ENCODE results near the gene DPF3.

- TF ChIP-seq, protein P1, sequence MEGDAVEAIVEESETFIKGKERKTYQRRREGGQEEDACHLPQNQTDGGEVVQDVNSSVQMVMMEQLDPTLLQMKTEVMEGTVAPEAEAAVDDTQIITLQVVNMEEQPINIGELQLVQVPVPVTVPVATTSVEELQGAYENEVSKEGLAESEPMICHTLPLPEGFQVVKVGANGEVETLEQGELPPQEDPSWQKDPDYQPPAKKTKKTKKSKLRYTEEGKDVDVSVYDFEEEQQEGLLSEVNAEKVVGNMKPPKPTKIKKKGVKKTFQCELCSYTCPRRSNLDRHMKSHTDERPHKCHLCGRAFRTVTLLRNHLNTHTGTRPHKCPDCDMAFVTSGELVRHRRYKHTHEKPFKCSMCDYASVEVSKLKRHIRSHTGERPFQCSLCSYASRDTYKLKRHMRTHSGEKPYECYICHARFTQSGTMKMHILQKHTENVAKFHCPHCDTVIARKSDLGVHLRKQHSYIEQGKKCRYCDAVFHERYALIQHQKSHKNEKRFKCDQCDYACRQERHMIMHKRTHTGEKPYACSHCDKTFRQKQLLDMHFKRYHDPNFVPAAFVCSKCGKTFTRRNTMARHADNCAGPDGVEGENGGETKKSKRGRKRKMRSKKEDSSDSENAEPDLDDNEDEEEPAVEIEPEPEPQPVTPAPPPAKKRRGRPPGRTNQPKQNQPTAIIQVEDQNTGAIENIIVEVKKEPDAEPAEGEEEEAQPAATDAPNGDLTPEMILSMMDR (IDR thresholded peaks at IDR 0.05), result no peak
- no peak for TF ChIP-seq POLR2A (IDR thresholded peaks at IDR 0.05)
Measured at GRCh38 chr14:72879431-72879830, 14.5 kb downstream of the DPF3 start.

Measured in lower leg skin (tissue), 3 donors.